Activated T-helper 1 cell treated with Interleukin-2 at 50 U/mL for 16 hours (primary cell): Measurements from ENCODE around the gene CPNE4.

ENCODE experiments used
- DNase-seq: peaks from one replicate; pipeline ENCODE4 v3.0.0-alpha.2; 2020; ENCODE audit warnings: low read depth

CPNE4 gene

DNA sequence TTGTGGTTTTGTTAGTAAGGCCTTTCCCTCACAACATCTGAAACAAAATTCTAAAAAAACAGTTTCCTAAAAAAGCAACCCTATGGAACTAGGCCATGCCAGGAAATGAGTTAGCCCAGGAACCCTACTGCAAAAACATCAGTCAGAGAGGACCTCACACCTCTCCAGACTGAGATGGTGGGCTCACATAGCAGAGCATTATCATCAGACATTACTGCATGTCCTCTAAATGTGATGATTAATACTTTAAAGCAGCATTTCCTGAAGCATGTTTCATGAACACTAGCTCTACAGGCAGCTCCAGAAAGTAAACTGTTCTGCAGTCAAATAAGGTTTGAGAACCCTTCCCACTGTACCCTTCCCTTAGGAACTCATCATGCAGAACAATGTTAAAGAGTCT is 299.7 kb downstream of the CPNE4 start:
- DNase-seq = no peak

DNA sequence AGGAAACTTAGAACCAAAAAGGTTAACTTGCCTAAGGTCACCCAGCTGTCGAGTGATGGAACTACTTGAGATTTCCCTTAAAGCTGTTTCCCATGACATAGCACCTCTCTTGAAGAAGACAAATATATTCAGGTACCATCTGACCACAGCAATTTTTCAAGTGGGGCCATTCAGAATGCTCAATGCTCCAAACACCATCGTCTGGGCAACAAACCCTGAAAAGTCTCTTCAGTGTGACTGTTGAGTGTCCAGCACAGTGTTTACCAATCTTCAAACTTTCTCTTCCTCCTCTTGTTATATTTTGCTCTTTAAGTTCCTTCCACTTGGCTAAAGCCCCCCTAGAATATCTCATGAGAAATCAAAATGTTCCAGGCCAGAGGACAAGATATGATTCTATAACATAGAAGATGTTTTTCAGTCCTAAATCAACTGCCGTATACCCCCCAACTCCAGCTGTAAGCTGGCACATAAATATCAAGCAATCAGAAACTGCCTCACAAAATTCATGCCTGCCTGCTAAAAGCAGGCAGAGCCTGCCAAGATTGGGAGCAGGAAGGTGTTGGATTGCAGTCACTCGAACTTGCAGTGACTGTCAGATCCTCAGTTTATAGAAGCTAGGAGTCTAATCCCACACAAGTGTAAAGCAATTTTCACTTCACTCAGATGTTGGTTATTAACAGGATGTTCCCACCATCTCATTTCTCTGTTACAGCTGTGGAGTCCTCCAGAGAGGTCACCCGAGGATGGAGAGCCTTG is 301.6 kb downstream of the CPNE4 start:
- DNase-seq = no peak

DNA sequence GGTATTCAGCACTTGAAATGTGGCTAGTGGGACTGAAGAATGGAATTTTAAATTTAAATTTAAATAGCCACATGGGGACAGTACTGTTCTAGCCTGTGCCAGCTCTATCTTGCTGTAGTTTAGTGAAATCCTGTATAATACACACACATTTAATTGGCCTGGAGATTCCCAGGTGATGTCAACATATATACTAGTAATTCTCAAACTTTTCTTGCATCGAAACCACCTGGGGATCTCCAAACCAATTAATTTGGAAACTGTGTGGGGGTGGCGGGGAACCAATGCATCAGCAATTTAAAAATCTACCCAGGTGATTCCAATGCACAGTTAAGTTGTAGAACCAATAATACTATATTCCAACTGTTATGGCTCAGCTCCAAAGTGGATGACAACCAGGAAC is 303.1 kb downstream of the CPNE4 start:
- no peak for DNase-seq

DNA sequence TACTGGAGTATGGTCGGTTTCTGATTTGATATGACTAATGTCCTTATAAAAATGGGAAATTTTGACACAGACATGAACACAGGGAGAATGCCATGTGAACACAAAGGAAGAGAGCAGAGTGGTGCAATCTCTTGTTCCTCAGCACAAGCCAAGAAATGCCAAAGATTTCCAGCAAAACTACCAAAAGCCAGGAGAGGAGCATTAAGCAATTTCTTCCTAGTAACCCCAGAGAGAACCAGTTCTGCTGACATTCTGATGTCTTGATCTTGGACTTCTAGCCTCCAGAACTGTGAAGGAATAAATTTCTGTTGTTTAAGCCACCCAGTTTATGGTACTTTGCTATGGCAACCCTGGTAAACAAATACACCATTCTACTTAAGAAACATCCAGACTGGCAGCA is 304.2 kb downstream of the CPNE4 start:
- no peak for DNase-seq

DNA sequence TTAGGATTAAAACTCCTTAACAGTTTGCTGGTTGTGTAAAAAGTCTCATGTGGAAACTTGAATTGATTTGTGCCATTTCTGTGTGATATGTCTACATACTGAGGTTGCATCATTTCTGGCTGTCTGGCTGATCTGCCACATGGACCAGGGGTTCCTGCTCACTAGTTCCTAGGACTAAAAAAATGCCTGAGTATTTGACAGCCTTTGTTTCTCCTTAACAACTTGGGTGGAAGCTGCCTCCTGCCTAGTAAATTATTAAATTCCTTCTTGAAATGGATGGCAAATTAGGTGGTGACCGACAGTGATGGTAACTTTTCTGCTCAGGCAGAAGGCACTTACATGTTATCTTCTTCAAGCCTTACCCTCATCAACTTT is 305.2 kb downstream of the CPNE4 start:
- no peak for DNase-seq

DNA sequence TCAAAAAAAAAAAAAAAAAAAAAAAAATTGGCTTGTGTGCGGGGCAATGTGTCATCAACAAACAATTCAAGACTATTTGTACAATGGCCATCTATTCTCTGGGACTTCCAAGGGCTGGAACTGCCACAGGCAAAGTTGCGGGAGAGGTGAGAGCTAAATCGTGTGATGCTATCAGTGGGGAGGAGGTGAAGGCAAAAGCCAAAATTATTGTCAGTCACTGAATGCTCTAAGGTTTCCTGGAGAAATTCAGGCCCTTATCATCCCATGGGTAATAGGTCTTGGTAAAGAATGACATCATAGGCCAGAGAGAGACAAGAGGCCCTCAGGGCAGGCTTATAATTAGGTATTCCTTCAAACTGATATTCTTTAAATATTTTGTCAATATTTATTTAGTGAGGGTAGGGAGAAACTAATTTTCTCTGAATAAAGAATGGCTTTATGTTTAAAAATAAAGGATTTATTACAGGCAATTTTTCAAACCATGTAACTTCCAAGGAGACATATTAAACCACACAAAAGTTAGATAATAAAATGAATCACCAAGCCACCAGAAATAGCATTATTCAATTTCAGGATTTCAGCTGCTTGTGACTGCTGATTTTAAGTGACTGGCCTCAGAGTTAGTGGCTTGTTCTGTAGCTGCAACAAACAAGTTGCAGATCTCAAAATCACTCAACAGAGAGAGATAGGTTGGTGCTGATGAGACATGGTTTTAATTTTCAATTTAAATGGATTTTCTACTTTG is 305.7 kb downstream of the CPNE4 start:
- no peak for DNase-seq

DNA sequence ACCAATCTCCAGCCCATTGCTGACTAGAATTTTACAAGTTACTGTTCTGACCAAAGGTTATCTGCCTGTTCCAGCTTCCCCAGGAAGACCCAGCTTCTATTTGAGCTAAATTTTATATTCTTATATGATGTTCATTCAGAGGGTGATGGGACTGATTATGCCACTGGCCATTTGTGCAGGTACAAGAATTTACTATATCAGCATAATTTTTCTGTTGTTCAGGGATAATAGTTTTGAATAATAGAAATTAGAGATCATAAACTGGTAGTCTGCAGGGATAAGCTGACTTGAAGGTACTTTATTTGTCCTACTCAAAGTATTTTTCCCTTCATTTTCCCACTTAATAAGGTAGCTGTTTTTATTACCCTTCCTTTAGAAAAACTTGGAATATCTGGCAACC is 309.4 kb downstream of the CPNE4 start:
- DNase-seq = no peak

DNA sequence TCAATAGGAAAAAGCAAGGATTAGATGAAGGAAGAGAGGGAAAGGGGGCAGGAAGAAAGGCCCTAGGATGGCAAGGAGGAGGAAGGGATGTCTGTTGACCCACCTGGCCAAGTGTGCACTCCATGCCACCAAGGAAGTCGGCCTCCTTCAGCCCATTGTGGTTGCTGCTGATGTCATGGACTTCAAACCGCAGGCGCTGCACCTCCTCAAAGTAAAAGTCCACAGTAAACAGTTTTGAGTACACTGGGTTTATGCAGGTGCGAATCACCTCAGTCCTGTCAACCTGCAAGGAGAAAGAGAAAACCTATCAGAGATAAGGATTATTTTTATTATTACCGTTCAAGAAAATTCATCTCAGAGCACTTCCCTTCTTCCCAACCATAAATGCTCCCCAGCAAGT is 311.5 kb downstream of the CPNE4 start:
- DNase-seq = no peak

DNA sequence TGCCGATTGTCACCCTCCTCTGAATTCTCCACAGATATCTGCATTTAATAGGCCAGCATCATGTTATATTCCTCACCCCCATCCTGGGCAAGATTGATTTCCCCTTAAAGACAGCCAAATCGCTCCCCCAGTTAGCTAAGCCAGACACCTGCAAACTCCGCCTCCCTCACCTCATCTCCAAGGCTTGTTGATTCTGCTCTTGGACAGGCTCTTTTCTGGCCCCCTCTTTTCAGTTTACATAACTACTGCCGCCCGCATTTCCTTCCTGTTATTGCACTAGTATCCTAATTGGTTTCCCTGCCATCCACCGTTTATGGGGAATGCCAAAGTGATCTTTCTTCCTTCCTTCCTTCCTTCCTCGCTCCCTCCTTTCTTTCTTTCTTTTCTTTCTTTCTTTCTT is 317.3 kb downstream of the CPNE4 start:
- no peak for DNase-seq

DNA sequence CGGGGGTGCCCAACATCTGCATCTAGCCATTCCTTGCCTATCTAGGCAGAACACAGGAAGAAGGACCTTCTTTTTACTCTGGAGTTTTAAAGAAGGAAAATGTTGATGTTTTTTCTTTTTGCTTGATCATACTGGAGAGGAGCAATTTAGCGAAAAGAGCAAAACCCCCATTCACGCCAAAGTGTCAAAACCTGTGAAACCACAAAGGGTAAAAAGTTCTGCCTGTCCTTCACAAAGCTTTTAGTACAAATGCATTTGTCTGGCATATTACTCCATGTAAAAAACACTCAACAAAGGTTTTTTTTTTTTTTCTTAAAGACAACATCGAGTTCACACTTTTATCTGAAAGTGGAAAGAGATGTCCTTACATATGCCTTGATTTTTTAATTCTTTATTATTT is 317.9 kb downstream of the CPNE4 start:
- DNase-seq = no peak

DNA sequence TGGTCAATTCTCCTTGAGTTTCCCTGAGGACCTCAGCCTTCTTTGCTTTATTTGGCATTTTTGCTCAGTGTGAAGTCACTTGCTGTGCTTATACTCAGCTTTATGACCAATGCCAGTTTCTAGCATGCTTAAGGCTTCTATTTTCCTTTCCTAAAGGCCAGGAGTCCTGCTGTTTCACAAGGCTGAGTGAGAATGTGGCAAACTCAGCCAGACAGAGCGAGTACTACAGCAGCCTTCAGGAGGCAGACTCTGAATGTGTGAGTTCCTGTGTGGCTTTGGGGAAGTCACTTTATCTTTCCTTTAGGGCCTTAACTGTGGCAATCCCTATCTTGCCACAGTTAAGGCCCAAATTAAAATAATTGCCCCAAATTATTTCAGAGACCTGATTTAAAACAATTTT is 318.8 kb downstream of the CPNE4 start:
- no peak for DNase-seq

DNA sequence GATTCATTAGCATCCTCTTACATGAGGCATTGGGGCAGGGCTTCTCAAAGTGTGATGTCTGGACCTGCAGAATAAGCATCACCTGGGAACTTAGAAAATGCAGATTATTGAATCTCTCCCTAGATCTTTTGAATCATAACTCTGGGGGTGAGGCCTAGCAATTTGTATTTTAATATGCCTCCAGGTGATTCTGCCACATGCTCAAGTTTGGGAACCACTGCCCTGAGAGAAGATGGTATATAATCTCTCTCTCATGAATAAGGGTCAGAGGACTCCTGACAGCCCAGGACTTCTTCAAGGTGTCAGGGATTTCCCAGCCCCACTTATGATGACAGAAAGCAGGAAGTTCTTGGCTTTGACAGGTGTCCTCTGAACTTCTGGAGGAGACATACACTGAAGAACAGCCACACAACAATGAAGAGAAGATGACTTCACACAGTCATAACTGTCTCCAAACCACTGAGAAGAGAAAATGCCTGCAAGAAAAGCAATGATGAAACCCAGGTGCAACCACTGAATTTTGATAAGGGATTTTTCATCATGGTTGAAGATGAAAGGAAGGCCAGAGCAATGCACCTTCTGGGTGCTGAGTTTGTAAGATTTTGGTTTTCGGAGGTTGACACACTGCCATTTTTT is 320.1 kb downstream of the CPNE4 start:
- no peak for DNase-seq

DNA sequence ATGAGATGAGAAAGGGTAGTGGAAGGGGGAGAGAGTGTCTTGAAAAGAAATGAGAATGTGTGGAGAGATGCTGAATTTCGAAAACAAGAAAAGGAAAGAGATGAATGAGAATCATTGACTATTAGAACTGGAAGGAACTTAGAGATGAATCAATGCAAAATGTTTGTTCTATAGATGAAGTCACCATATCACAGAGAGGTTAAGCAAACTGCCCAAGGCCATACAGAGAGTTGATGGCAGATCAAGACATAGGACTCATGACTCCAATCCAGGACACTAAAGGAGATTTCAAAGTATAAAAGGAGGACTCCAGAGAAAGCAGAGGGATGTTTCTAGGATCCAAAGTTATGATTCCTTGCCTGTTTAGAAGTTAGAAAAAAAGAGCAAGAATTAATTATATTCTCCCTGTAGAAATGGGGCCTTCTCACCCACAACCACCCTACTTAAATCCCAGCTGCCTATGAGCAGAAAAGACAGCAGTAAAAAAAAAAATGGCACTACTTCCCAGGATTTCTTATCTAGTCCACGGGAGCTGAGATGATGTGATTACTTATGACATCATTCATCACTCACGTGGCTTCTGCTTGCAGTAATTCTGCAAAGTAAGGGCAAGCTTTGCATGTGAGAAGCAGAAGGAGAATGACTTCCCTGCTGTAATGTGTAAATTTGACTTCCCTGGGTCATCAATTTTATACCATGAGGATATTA is 321.2 kb downstream of the CPNE4 start:
- no peak for DNase-seq

DNA sequence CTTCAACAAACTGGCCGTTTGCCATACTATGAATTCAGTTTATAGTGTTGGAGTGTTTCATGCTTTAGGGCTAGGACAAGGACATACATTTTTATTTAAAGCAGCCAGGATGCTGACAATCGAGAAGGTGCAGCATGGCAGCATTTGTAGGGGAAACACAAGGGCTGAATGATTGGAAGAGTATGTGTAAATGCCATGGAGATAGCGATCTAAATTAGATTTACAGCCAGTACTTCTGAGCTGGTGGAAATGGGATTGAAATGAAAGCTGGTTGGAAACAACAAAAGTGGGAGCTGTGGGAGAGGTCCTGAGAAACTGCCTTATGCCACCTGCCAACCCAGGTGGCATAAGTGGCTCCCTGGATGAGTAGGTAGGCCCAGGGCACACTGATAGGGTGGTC is 322.2 kb downstream of the CPNE4 start:
- DNase-seq = no peak

DNA sequence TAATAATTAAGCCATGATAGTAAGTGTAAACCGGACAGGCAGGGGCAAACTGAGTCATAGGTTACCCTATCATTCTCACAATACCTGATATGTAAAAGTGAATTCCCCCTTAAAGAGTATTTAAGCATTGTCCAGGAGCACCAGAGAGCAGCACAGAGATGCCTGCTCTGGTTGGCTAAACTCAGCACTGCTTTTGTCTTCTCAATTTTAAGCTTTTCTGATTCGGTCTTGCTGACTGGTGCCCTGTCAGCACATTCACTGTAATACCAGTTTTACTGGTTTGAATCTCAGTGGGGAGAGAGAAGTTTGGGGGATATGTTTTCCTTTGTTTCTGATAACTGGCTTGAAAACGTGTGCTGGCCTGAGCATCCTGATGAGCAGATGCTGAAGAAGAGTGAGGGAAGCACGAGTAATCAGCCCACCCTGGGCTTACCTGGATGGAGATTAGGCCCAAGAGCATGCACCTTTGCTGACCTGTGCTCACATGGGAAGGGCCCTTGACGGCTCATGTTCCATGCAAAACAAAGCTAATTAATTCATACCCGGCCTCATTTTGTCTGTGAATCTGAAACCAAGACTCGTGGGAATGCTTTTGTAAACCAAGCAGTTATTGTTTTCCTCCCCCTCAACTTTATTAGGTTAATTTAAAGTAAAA is 323.6 kb downstream of the CPNE4 start:
- DNase-seq = no peak

DNA sequence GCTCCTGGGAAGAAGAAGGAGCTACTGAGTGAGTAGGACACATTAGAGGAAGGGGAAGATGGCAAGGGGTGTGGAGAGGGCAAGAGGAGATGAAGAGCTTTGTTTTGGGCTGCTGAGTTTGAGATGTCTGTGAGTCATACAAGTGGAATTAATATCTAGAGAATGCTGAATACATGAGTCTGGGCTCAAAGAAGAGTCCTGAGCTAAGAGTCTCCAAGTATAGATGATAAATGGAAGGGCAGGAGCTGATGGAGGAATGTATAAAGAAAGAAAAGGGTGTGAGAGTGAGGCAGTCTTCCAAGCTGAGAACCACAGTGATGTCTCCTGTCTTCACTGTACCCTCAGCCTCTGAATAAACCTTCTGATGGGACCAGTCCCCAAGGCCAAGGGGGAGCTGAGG is 326.6 kb downstream of the CPNE4 start:
- no peak for DNase-seq

DNA sequence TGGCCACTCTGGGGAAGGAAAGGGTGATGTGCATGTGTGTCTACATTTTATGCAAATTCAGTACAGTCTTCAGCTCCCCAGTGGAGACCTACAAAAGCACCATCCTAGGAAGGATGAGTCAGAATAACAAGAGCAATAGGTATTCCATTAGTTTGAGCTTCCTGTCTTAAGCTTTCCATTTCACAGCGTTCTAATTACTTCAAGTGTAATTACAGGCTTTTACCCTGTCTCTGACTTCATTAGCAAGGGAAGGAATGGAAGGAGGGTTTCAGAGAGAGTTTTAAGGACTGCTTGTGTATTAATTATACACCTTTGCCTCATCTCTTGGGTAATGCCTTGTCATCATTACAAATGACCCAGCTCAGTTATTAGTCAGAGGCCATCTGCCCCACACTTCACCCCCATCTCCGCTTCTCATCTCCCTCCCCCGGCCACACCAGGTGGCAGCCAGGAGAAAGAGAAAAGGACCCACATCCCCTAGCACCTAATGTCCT is 329.2 kb downstream of the CPNE4 start:
- DNase-seq = no peak

DNA sequence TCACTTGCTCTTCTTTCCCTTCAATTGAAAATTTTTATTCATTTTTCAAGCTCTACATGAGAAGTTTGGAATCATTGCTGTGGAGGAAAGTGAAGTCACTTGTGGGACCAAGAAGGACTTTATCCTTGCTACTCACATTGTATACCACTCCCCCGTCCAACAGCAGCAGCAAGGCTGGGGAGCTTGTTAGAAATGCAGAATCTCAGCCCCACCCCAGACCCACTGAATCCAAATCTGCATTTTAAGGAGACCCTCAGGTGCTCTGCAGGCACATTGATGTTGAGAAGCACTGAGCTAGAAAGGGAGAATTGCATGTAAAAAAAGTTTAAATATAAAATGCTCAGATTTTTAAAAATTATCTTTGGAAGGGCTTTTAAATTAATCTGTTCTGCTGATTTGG is 329.7 kb downstream of the CPNE4 start:
- DNase-seq = no peak

DNA sequence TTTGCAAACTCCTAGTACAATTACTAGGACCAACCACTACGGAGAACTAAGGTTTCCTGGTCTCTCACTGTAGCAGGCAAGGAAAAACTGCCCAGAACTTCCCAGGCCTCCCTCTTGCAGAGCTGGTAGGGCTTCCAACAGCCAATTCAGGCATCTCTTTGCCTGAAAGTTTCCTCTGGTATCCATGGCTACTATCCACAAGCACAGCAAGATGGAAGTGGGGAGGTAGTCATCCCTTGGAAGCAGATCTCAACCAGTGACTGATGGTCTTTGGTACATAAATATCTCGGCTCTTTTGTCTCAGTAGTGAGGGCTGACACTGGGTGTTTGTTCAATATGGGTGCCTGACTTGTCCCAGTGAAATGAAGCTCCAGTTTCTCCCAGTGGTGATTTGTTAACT is 330.7 kb downstream of the CPNE4 start:
- no peak for DNase-seq

DNA sequence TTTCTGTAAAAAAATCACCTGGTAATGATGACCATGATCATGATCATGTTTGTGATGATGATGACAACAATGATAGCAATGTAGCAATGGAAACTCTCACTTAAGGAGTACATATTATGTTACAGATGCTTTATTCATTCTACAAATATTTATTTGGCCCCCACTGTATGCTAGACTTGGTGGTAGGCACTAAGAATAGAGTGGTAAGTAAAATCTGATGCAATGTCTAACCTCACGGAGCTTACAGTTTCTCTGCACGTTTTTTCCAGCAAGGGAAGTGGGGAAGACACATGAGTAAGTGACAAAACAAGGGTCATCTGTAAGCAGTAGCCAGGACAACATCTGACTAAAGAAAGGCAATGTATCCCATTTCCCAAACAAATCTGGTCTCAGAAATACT is 332.7 kb downstream of the CPNE4 start:
- no peak for DNase-seq

DNA sequence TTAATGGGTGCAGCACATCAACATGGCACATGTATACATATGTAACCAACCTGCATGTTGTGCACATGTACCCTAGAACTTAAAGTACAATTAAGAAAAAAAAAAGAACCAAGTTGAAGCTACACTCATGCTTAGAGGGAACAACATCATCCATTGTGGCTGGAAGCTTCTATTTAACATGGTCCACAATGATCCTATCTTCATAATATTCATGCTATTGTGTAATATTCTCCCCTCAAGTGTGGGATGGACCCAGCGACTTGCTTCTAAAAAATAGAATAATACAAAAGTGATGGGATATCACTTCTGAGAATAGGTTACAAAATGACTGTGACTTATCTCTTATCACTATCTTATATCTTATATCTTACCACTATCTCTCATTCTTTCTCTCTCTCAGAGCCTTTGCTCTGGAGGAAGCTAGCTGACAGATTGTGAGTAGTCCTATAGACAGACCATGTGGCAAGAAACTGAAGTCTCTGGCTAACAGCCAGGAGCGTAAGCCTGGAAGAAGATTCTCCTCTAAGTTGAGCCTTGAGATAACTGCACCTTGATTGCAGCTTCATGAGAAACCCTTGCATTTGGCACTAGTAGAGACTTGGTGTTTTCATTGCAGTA is 333.6 kb downstream of the CPNE4 start:
- DNase-seq = no peak

DNA sequence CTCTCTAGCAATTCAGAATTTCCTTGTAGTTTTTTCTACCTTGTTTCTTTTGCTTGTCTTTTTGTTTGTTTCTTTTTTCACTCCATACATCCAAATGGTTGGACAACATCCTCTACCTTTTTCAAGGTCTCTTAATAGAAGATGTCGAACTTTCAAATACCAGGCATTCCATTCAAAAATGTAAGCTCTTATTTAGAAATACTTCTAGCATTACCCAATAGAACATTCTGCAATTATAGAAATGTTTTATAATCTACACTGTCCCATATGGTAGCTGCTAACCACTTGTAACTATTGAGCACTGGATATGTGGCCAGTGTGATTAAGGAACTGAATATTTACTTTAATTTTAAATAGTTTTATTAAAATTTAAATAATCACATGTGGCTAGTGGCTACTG is 335.8 kb downstream of the CPNE4 start:
- DNase-seq = no peak
